H7 (cell line): ENCODE results near the gene IL12RB1. TPM values are rescaled to one million over a fixed set of nuclear protein-coding genes. Genes with fewer than 3 reads are reported as not detected.
"Not testable (repeated sequence)": the region's sequence is repeated elsewhere in the genome, so short reads cannot be mapped to it uniquely, and the experiment has no call there.

ENCODE experiments used
- DNase-seq: peaks from one replicate; pipeline ENCODE4 v3.0.0; 2012
- H3K27me3 ChIP-seq: 2 replicates; pipeline ENCODE4 v1.6.0; 2011; ENCODE audit warnings: mild to moderate bottlenecking, low read length; ENCODE audit not compliant: control insufficient read depth, insufficient read depth
- H3K36me3 ChIP-seq: replicated peaks from 2 replicates; pipeline ENCODE4 v1.5.1; 2011; ENCODE audit warnings: low read length; ENCODE audit not compliant: control insufficient read depth, insufficient read depth
- H3K4me3 ChIP-seq: 2 replicates; pipeline ENCODE4 v1.5.1; 2011; ENCODE audit warnings: low read depth, mild to moderate bottlenecking, control low read depth, low read length, moderate library complexity; ENCODE audit not compliant: insufficient read depth
- total RNA-seq: library from RNA; depleted of rRNA; stranded (reverse); fragments of >200 nt; shearing (Covaris generic); gene quantifications from 2 replicates; pipeline ENCODE4 v1.2.3, GENCODE V29; 2014

The IL12RB1 gene
- total RNA-seq, 1 experiment from 2014 or later: not detected

DNA sequence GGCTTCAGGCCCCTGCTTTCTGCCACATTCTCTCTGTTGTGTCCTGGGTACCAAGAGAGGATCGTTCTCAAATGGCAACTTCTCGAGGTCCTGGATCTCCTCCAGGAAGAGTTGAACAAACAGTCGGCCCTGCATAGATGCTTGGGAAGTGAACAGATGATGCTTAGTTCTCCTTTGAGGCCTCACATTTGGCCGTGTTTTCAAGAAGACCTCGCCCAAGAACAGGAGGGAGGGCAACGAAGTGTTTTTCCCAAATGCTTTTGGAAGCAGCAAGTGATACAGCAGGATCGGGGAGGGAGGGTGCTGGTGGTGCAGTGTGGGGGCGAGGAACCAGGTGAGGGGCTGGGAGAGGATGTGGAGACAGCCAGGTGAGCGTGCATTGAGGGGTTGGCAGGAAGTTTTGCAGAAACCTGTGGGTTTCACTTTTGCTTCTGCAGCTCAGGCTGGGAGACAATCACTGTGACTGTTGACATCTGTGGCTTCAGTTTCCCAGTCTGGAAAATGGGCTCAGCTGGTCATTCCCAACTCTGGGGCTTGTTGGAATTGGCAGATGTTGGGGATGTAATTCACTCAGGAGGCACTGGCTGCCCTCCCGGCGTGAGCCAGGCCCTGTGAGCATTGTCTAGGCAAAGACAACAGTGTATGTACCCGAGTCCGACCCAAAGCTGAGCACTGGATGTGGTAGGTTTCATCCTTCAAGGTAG, 32.4 kb upstream of the IL12RB1 start:
- Histone ChIP-seq H3K4me3 (no peak overlapping the region), H3K36me3 (peaks cover 2% of the 10 kb centered on the region), H3K27me3 (peaks cover 8% of the 10 kb centered on the region; the same call in 1 of the 2 replicates)
- peak; percentile 43 for DNase-seq

DNA sequence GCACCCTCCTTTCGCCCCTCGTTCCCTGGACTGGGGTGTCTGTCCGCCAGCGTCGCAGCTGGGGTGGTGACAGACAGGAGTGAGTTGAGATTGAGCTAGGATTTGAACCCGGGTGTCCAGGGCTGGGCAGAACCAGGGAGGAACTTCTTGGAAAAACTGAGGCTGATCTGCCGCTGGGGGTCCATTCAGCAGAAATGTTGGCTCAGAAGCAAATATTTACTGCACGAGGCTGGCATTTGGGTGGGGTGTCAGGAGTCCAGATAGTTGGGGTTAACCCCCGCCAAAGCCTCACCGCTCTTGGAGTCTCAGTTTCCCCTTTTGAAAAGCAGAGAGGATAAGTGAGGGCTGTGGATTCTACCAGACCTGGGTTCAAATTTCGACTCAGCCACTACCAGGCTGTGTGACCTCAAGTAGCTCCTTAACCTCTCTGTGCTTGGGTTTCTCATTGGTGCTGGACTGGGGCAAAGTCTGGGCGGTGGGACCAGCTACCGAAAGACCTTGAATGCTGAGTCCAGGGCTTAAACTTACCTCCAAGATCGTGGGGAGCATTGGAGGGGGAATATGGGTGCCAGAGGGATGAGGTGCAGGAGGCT, 31.8 kb upstream of the IL12RB1 start:
- no peaks in the 10 kb centered on the region; the same call in none of the 2 replicates for H3K36me3 ChIP-seq
- H3K4me3 ChIP-seq: peak overlapping the region; percentile 67
- H3K27me3 ChIP-seq: peaks cover 8% of the 10 kb centered on the region; the same call in 1 of the 2 replicates
- no peak for DNase-seq

GRCh38 chr19:18117692-18118378, 31.1 kb upstream of the IL12RB1 start:
- DNase-seq: peak; percentile 100
- peaks cover 8% of the 10 kb centered on the region; the same call in 1 of the 2 replicates for H3K27me3 ChIP-seq
- H3K36me3 ChIP-seq: no peaks in the 10 kb centered on the region; the same call in none of the 2 replicates
- H3K4me3 ChIP-seq: peak overlapping the region; percentile 67

DNA sequence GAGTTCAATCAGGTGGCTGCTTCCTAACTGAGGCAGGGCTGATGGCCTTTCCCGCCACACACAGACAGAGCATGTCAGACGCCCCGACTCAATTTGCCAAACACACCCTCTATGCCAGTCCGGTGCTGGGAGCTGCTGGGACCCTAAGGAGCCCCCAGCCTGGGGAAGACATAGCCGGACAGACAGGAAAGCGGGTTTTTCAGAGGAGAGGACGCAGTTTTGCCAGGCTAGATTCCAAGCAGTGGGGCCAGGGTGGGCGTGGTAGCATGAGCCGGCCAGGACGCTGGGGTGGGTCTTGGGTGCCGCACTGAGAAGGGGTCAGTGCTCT, 30.6 kb upstream of the IL12RB1 start:
- peaks cover 8% of the 10 kb centered on the region; the same call in 1 of the 2 replicates for H3K27me3 ChIP-seq
- H3K36me3 ChIP-seq: no peaks in the 10 kb centered on the region; the same call in 1 of the 2 replicates
- no peak for DNase-seq
- peak overlapping the region; percentile 20; the same call in 1 of the 2 replicates for H3K4me3 ChIP-seq

GRCh38 chr19:18114483-18114882, 27.7 kb upstream of the IL12RB1 start:
- H3K4me3 ChIP-seq: no peak overlapping the region
- H3K27me3 ChIP-seq: peaks cover 25% of the 10 kb centered on the region
- DNase-seq: no peak
- no peaks in the 10 kb centered on the region for H3K36me3 ChIP-seq

GRCh38 chr19:18113827-18114226, 27.1 kb upstream of the IL12RB1 start:
- H3K36me3 ChIP-seq: no peaks in the 10 kb centered on the region
- H3K27me3 ChIP-seq: peaks cover 31% of the 10 kb centered on the region
- H3K4me3 ChIP-seq: no peak overlapping the region
- DNase-seq: no peak

- Histone ChIP-seq H3K36me3 (no peaks in the 10 kb centered on the region), H3K4me3 (no peak overlapping the region), H3K27me3 (peaks cover 26% of the 10 kb centered on the region)
- peak; percentile 91 for DNase-seq
Observed at GRCh38 chr19:18112989-18113478, 26.3 kb upstream of the IL12RB1 start.

- H3K27me3 ChIP-seq: peaks cover 26% of the 10 kb centered on the region
- DNase-seq: peak; percentile 42
- no peaks in the 10 kb centered on the region for H3K36me3 ChIP-seq
- H3K4me3 ChIP-seq: peak overlapping the region; percentile 77
Observed at GRCh38 chr19:18110609-18111232, 24.0 kb upstream of the IL12RB1 start.

- DNase-seq: peak; percentile 93
- peak overlapping the region; percentile 77 for H3K4me3 ChIP-seq
- no peaks in the 10 kb centered on the region for H3K36me3 ChIP-seq
- peaks cover 26% of the 10 kb centered on the region for H3K27me3 ChIP-seq
Observed at GRCh38 chr19:18109733-18110608, 23.2 kb upstream of the IL12RB1 start.

GRCh38 chr19:18109341-18109732, 22.6 kb upstream of the IL12RB1 start:
- H3K4me3 ChIP-seq: peak overlapping the region; percentile 77
- H3K36me3 ChIP-seq: no peaks in the 10 kb centered on the region
- no peak for DNase-seq
- H3K27me3 ChIP-seq: peaks cover 26% of the 10 kb centered on the region

DNA sequence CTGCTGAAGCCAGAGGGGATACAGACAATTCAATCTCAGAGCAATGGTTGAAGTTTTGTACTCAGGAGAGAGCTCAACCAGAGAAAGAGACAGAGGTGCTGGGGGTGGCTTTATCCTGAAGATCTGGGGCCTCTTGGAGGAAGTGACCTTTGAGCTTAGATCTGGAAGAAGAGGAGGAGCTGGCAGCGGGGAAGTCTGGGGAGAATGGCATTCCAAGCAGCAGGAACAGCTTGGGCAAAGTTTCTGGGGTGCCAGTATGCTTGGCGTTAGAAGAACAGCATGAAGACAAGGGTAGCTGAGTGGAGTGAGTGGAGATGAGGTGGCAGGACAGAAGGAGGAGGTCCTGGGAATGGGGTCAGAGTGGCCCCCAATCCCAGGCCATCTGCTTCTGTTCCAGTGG, 22.2 kb upstream of the IL12RB1 start:
- H3K36me3 ChIP-seq: no peaks in the 10 kb centered on the region
- peak; percentile 16 for DNase-seq
- H3K4me3 ChIP-seq: no peak overlapping the region
- H3K27me3 ChIP-seq: peaks cover 26% of the 10 kb centered on the region

DNA sequence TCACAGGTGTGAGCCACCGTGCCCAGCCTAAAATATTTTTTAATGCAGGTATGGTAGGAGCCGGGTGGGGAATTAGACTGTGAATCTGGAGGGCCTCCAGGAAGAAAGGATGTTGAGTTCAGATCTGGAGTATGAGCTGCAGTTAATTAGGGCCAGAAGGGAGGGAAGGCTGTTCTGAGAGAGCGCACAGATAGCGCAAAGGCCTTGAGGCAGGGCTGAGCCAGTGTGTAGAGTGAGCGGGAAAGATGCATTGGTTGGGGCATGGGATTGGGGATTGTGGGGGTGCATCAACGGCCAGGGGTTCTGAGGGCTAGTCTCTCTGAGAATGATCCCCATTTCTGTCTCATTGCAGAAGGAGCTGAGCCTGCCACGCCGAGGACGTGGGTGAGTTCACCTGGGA, 20.5 kb upstream of the IL12RB1 start:
- DNase-seq: peak; percentile 11
- H3K36me3 ChIP-seq: no peaks in the 10 kb centered on the region

GRCh38 chr19:18105259-18105658, 18.5 kb upstream of the IL12RB1 start:
- peaks cover 17% of the 10 kb centered on the region for H3K27me3 ChIP-seq
- not testable (repeated sequence) for DNase-seq, H3K4me3 ChIP-seq, H3K36me3 ChIP-seq

More for the DNA sequence above, 20.5 kb upstream of the IL12RB1 start:
- peaks cover 26% of the 10 kb centered on the region for H3K27me3 ChIP-seq
- H3K4me3 ChIP-seq: no peak overlapping the region

- no peak for DNase-seq
- peaks cover 15% of the 10 kb centered on the region for H3K27me3 ChIP-seq
- no peaks in the 10 kb centered on the region for H3K36me3 ChIP-seq
- peak overlapping the region; percentile 41 for H3K4me3 ChIP-seq
Observed at GRCh38 chr19:18104793-18105131, 18.0 kb upstream of the IL12RB1 start.
